Measurements from ENCODE around the gene BCL2. TPM values are rescaled to one million over a fixed set of nuclear protein-coding genes. Genes with fewer than 3 reads are reported as not detected.

The BCL2 gene
- 0.59 and 3.9 TPM in 2 replicates for total RNA-seq

GRCh38 chr18:63319383-63320122 lies at the start of gene BCL2:
Gene BCL2 (minus strand): TSS chr18:63319769.

GRCh38 chr18:63367053-63367953 lies 47.7 kb upstream of the BCL2 start, which contains the start of gene KDSR:
Gene KDSR (minus strand): TSS chr18:63367206. CDS start chr18:63367118, 88 bp downstream.

Other genes with a start within 250 kb of the BCL2 start
- 27.2 and 29.1 TPM in 2 replicates for gene KDSR, start 47.4 kb upstream of the BCL2 start, total RNA-seq
- gene VPS4B, start 102.7 kb upstream of the BCL2 start, total RNA-seq: 20.2 and 24.2 TPM in 2 replicates
- gene SERPINB5, start 157.2 kb upstream of the BCL2 start, total RNA-seq: 0.15 TPM in 1 of 2 replicates, not detected in the other
- not detected in 2 replicates for gene SERPINB12, start 222.6 kb upstream of the BCL2 start, total RNA-seq